Measurements from ENCODE around the gene BOD1.

- TF ChIP-seq CTCF (IDR thresholded peaks at IDR 0.05; ENCODE audit: extremely low read depth in 1 of 2, insufficient read depth in 1 of 2, low read depth in 1 of 2, low read length in 2 of 2) (no peak), POLR2A (IDR thresholded peaks at IDR 0.05; ENCODE audit: low read depth, low read length) (no peak), POLR2AphosphoS5 (IDR thresholded peaks at IDR 0.05; ENCODE audit: insufficient read depth, low read depth, low read length) (no peak), FOS (IDR thresholded peaks at IDR 0.05; ENCODE audit: borderline replicate concordance, insufficient read depth, low read length) (no peak), JUN (IDR thresholded peaks at IDR 0.05; ENCODE audit: borderline replicate concordance, insufficient read depth, insufficient read length, low read depth) (no peak), EZH2 (IDR thresholded peaks at IDR 0.05; ENCODE audit: borderline replicate concordance, low read depth, low read length, severe bottlenecking) (no peak), MYC (IDR thresholded peaks at IDR 0.05; ENCODE audit: low read depth, low read length) (no peak), GATA2 (IDR thresholded peaks at IDR 0.05; ENCODE audit: insufficient read depth, insufficient read length, low read depth, low read length) (no peak)
- TF ChIP-seq, protein P1, sequence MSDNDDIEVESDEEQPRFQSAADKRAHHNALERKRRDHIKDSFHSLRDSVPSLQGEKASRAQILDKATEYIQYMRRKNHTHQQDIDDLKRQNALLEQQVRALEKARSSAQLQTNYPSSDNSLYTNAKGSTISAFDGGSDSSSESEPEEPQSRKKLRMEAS (IDR thresholded peaks at IDR 0.05; ENCODE audit: insufficient read depth, insufficient read length) = no peak
Observed at GRCh38 chr5:173622183-173623047, 6.0 kb upstream of the BOD1 start.

Measured in endothelial cell of umbilical vein (primary cell).